Tibial artery (tissue), 4 donors: Measurements from ENCODE around the gene PSAP.

ENCODE experiments used
- DNase-seq, 2 donors: peaks; one replicate each; pipeline ENCODE4 v3.0.0-alpha.2; 2019
- H3K27ac ChIP-seq, 2 donors: fragments of 200-600 bp; sonication (generic) in 1 of 2; 1 replicate in 1 of 2; 2 replicates in 1 of 2; pipeline ENCODE4 v1.5.1; 2018 to 2019; ENCODE audit warnings: mild to moderate bottlenecking in 1 of 2
- H3K27me3 ChIP-seq, 2 donors: fragments of 200-600 bp; sonication (generic) in 1 of 2; one replicate each; pipeline versions ENCODE4 v1.5.1 to v1.6.0; 2016 to 2019
- H3K36me3 ChIP-seq, 3 donors: fragments of 200-600 bp; sonication (generic) in 2 of 3; one replicate each; pipeline ENCODE4 v1.5.1; 2016 to 2019; ENCODE audit warnings: mild to moderate bottlenecking in 2 of 3
- H3K4me1 ChIP-seq, 4 donors: fragments of 200-600 bp; sonication (generic) in 2 of 4; 1 replicate in 3 of 4; 2 replicates in 1 of 4; pipeline ENCODE4 v1.5.1; 2016 to 2019
- H3K4me3 ChIP-seq, 2 donors: fragments of 200-600 bp; sonication (generic) in 1 of 2; 1 replicate in 1 of 2; 2 replicates in 1 of 2; pipeline ENCODE4 v1.5.1; 2018 to 2019; ENCODE audit warnings: mild to moderate bottlenecking in 2 of 2
- H3K9me3 ChIP-seq, 3 donors: fragments of 200-600 bp; sonication (generic) in 1 of 3; one replicate each; pipeline ENCODE4 v1.5.1; 2016 to 2019
- CTCF ChIP-seq, 2 experiments: fragments of 200-600 bp in 1 of 2; fragments of 450-650 bp in 1 of 2; IDR thresholded peaks; one replicate each; pipeline ENCODE4 v1.5.1; 2017 to 2019; ENCODE audit warnings: antibody characterized with exemption in 2 of 2, mild to moderate bottlenecking in 1 of 2, moderate library complexity in 1 of 2
- intact Hi-C: fragments of 100-400 bp; cut with DNase I; formaldehyde crosslinking; loops from one replicate; pipeline ENCODE4 v1.15.0; 2023; ENCODE audit warnings: low total_unique reads

The PSAP gene

GRCh38 chr10:71802715-71803488 lies 48.1 kb downstream of the PSAP start:
- no peaks in the 10 kb centered on the region for H3K36me3 ChIP-seq
- H3K4me3 ChIP-seq = no peak overlapping the region
- peaks cover 0 to 7% (median 3%) of the 10 kb centered on the region in 4 donors for H3K4me1 ChIP-seq
- no peaks in the 10 kb centered on the region for H3K9me3 ChIP-seq
- no peak overlapping the region for H3K27ac ChIP-seq
- H3K27me3 ChIP-seq = no peaks in the 10 kb centered on the region
- intact Hi-C loops = no loop called here
- no peak for TF ChIP-seq CTCF (IDR thresholded peaks at IDR 0.05)
- no peak for DNase-seq

DNA sequence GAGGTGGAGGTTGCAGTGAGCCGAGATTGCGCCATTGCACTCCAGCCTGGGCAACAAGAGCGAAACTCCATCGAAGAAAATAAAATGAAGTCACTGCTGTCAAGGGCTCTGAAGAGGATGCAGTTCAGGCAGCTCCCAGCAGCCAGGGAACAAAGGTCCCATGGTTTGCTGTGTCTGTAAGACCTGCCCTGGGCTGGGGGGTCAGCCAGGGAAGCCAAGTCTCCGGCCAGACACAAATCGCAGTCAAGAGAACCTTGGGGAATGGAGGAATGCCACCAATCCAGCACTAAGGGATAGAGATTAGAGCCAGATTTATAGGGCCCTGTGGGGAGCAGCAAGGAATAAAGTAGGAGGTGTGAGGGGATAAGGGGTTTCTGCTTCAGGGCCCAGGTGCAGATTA lies 48.8 kb downstream of the PSAP start:
- TF ChIP-seq CTCF (IDR thresholded peaks at IDR 0.05) = no peak
- intact Hi-C loops = no loop called here
- DNase-seq = no peak

DNA sequence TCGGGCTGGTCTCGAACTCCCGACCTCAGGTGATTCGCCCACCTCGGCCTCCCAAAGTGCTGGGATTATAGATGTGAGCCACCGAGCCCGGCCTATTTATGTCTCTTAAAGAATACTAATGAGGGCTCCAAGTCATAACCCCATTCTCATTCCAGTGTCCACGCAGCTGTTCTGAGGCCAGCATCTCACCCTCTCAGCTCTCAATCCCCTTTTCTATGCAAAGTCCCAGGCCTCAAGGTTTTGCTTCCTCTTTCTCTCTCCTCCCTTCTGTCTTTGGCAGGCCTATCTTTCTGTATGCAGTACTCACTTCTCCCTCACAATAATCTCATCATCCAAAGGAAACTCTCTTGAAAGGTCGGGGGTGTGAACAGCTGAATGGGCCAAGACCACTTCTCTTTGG lies 49.7 kb downstream of the PSAP start:
- peaks cover 0 to 7% (median 3%) of the 10 kb centered on the region in 4 donors for H3K4me1 ChIP-seq
- intact Hi-C loops = no loop called here
- H3K27me3 ChIP-seq = no peaks in the 10 kb centered on the region
- no peak overlapping the region for H3K27ac ChIP-seq
- H3K4me3 ChIP-seq = no peak overlapping the region
- H3K9me3 ChIP-seq = no peaks in the 10 kb centered on the region
- TF ChIP-seq CTCF (IDR thresholded peaks at IDR 0.05) = no peak
- DNase-seq = no peak
- H3K36me3 ChIP-seq = no peaks in the 10 kb centered on the region

More for the DNA sequence above, 48.8 kb downstream of the PSAP start:
- H3K4me3 ChIP-seq = no peak overlapping the region
- no peak overlapping the region for H3K27ac ChIP-seq
- H3K9me3 ChIP-seq = no peaks in the 10 kb centered on the region
- H3K36me3 ChIP-seq = no peaks in the 10 kb centered on the region
- no peaks in the 10 kb centered on the region for H3K27me3 ChIP-seq
- H3K4me1 ChIP-seq = peaks cover 0 to 7% (median 3%) of the 10 kb centered on the region in 4 donors

- TF ChIP-seq CTCF (IDR thresholded peaks at IDR 0.05) = no peak
- H3K4me1 ChIP-seq = no peaks in the 10 kb centered on the region
- H3K9me3 ChIP-seq = no peaks in the 10 kb centered on the region
- intact Hi-C loops = no loop called here
- no peak overlapping the region for H3K4me3 ChIP-seq
- no peaks in the 10 kb centered on the region for H3K36me3 ChIP-seq
- peaks cover 0 to 3% of the 10 kb centered on the region in 2 donors for H3K27me3 ChIP-seq
- no peak overlapping the region for H3K27ac ChIP-seq
- no peak for DNase-seq
Measured at GRCh38 chr10:71799608-71800453, 51.2 kb downstream of the PSAP start.

DNA sequence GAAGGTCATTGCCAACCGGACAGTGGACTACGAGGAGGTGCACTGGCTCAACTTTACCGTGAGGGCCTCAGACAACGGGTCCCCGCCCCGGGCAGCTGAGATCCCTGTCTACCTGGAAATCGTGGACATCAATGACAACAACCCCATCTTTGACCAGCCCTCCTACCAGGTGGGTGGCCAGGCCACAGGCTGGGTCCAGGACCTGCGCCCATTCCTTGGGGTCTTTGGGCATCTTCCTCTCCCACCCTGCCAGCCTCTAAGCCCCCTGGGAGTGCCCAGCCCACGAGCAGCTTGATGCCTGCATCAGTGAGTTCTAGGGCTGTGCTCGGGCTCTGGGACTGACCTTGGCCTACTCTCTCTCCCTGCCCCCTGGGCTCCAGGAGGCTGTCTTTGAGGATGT lies 51.9 kb downstream of the PSAP start:
- intact Hi-C loops = no loop called here
- DNase-seq = no peak
- Histone ChIP-seq H3K27ac (no peak overlapping the region), H3K4me1 (no peaks in the 10 kb centered on the region), H3K9me3 (no peaks in the 10 kb centered on the region), H3K36me3 (no peaks in the 10 kb centered on the region), H3K4me3 (no peak overlapping the region), H3K27me3 (peaks cover 0 to 3% of the 10 kb centered on the region in 2 donors)
- no peak for TF ChIP-seq CTCF (IDR thresholded peaks at IDR 0.05)
